ENCODE results near the gene F2. TPM values are rescaled to one million over a fixed set of nuclear protein-coding genes. Genes with fewer than 3 reads are reported as not detected.

Gene F2
- total RNA-seq, 4 donors from 2014 or later, result 0.41 to 0.48 TPM; not detected in 2

DNA sequence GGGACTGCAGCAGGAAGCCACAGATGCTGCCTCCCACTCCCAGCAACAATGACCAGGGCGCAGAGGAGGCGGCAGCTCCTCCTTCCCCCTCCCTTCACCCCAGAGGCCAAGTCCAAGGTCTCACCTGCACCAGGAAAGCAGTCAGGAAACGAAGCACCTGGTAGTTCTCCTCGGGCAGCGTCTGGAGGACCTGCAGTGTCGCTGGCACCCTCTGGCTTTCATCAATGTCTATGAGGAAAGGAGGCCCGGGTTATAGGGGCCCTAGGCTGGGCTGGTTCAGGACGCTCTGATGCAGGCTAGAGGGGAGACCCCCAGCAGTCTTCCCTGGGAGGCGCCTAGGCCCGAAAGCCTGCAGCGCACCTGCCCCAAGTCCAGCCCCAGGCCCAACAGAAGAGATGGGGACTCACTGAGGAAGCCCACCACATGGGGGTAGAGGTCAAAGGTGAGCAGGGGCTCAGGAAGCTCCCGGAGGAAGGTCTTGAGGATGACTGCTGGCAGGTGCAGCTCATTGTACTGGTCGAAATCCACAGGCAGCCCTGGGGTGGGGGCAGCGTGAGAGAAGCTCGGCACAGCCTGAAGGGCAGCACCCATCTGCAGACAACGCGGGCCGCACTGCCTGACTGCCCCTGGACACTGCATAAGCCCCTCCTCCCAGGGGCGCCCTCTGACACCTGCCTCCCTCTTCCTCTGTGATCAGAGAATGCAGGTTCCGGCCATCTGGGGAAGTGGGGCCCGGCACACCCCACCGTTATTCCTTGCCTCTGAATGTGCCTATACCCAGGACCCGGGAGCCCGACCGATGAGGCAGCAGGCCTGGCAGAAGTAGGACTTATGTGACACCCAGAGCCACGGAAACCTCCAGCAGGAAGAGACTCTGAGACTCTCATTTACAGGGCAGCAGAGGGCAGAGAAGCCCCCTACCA, 39.5 kb upstream of the F2 start:
- no peak for DNase-seq
- peaks cover 14 to 24% (median 20%) of the 10 kb centered on the region in 4 donors for H3K4me1 ChIP-seq
- WGBS, 2 donors (ENCODE audit: low coverage in 1 of 2), result 84 to 100% methylated on average over 1 to 23 of the region's 26 CpGs
- no peaks in the 10 kb centered on the region for H3K27me3 ChIP-seq
- H3K4me3 ChIP-seq, result no peak overlapping the region
- in situ Hi-C loops (cut with MboI; ENCODE audit: low pct_ligation_motif_present in 1 of 4, low pct_unique_long_range_greater_than_20kb in 1 of 4, low sequenced_read_pairs in 3 of 4) (no loop called here), intact Hi-C loops (cut with DNase I; ENCODE audit: low total_unique reads) (no loop called here)
- TF ChIP-seq POLR2AphosphoS5 (IDR thresholded peaks at IDR 0.05) (no peak), EP300 (IDR thresholded peaks at IDR 0.05; ENCODE audit: low read depth) (no peak), POLR2A (IDR thresholded peaks at IDR 0.05) (no peak)
- TF ChIP-seq, protein P1, sequence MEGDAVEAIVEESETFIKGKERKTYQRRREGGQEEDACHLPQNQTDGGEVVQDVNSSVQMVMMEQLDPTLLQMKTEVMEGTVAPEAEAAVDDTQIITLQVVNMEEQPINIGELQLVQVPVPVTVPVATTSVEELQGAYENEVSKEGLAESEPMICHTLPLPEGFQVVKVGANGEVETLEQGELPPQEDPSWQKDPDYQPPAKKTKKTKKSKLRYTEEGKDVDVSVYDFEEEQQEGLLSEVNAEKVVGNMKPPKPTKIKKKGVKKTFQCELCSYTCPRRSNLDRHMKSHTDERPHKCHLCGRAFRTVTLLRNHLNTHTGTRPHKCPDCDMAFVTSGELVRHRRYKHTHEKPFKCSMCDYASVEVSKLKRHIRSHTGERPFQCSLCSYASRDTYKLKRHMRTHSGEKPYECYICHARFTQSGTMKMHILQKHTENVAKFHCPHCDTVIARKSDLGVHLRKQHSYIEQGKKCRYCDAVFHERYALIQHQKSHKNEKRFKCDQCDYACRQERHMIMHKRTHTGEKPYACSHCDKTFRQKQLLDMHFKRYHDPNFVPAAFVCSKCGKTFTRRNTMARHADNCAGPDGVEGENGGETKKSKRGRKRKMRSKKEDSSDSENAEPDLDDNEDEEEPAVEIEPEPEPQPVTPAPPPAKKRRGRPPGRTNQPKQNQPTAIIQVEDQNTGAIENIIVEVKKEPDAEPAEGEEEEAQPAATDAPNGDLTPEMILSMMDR (IDR thresholded peaks at IDR 0.05), result no peak
- H3K9me3 ChIP-seq, result no peaks in the 10 kb centered on the region
- H3K27ac ChIP-seq, result no peak overlapping the region
- peaks cover 0 to 41% (median 17%) of the 10 kb centered on the region in 4 donors for H3K36me3 ChIP-seq

DNA sequence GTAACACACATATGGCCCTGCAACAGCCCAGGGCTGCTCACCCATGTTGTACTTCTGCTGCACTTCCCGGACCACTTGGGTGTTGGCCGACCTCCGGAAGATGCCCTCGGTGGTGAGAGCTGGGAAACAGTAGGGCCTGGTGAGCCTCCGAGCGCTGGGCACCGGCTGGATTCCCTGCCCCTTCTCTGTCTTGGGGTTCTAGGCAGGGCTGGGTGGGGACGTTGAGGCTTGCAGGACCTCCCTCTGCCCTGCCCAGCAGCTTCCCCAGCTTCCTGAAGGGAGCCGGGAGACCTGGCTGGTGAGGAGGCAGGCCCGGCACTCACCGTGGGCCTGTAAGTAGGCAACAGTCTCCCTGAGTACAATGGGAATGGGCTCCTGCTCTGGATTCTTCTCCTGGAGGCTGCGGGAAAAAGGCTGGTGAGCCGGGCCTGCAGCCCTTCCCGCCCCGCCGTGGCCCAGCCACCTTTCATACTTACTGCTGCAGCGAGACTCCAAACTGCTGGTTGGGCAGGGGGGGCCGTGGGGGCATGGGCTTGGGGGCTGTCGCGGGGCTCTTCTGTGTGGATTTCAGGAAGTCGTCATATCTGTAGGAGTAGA, 38.8 kb upstream of the F2 start:
- in situ Hi-C loops (cut with MboI; ENCODE audit: low pct_ligation_motif_present in 1 of 4, low pct_unique_long_range_greater_than_20kb in 1 of 4, low sequenced_read_pairs in 3 of 4) (no loop called here), intact Hi-C loops (cut with DNase I; ENCODE audit: low total_unique reads) (no loop called here)
- H3K4me3 ChIP-seq, result no peak overlapping the region
- H3K9me3 ChIP-seq, result no peaks in the 10 kb centered on the region
- H3K27me3 ChIP-seq, result no peaks in the 10 kb centered on the region
- H3K36me3 ChIP-seq, result peaks cover 0 to 41% (median 17%) of the 10 kb centered on the region in 4 donors
- peaks cover 9 to 19% (median 13%) of the 10 kb centered on the region in 4 donors for H3K4me1 ChIP-seq
- no peak for DNase-seq
- 94% methylated on average over 20 of the region's 21 CpGs; no CpG with 5 or more reads in 1 of the 2 donors for WGBS, 2 donors (ENCODE audit: low coverage in 1 of 2)
- no peak overlapping the region for H3K27ac ChIP-seq
- TF ChIP-seq, protein P1 (IDR thresholded peaks at IDR 0.05), result no peak

GRCh38 chr11:46680815-46681214, 38.2 kb upstream of the F2 start:
- Histone ChIP-seq H3K9me3 (no peaks in the 10 kb centered on the region), H3K36me3 (peaks cover 0 to 41% (median 17%) of the 10 kb centered on the region in 4 donors), H3K4me1 (peaks cover 3 to 13% (median 7%) of the 10 kb centered on the region in 4 donors), H3K27ac (no peak overlapping the region), H3K27me3 (no peaks in the 10 kb centered on the region), H3K4me3 (no peak overlapping the region)
- WGBS, 2 donors (ENCODE audit: low coverage in 1 of 2), result 93% methylated on average over 22 of the region's 22 CpGs; no CpG with 5 or more reads in 1 of the 2 donors
- intact Hi-C loops (cut with DNase I; ENCODE audit: low total_unique reads), result no loop called here
- in situ Hi-C loops (cut with MboI; ENCODE audit: low pct_ligation_motif_present in 1 of 4, low pct_unique_long_range_greater_than_20kb in 1 of 4, low sequenced_read_pairs in 3 of 4), result no loop called here
- TF ChIP-seq, protein P1 (IDR thresholded peaks at IDR 0.05), result no peak
- TF ChIP-seq POLR2AphosphoS5 (IDR thresholded peaks at IDR 0.05), result no peak
- no peak for TF ChIP-seq EP300 (IDR thresholded peaks at IDR 0.05; ENCODE audit: low read depth)
- no peak for TF ChIP-seq POLR2A (IDR thresholded peaks at IDR 0.05)
- no peak for DNase-seq

DNA sequence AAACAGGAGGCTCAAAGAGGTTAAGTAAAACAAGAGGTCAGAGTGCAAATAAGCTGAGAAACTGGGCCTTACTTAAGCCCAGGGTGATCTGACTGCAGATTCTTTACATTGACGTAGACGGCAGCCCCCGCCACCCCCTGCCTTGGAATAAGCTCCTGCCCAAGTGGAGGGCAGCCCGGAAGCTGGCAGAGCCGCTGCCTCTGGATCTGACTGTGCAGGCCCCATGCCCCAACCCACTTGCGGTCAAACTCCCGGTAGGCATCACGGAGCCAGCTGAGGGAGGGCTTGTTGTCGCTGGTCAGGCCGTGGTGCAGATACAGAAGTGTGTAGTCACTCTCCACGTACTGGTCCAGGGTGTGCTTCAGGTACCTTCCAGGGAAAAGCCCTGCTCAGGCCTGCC, 37.2 kb upstream of the F2 start:
- no peaks in the 10 kb centered on the region for H3K27me3 ChIP-seq
- 95% methylated on average over 11 of the region's 11 CpGs; no CpG with 5 or more reads in 1 of the 2 donors for WGBS, 2 donors (ENCODE audit: low coverage in 1 of 2)
- TF ChIP-seq EP300 (IDR thresholded peaks at IDR 0.05; ENCODE audit: low read depth), result no peak
- TF ChIP-seq POLR2AphosphoS5 (IDR thresholded peaks at IDR 0.05), result no peak
- TF ChIP-seq, protein P1 (IDR thresholded peaks at IDR 0.05), result no peak
- no peak for TF ChIP-seq POLR2A (IDR thresholded peaks at IDR 0.05)

More for the DNA sequence above, 37.2 kb upstream of the F2 start:
- Histone ChIP-seq H3K4me3 (no peak overlapping the region), H3K4me1 (peaks cover 0 to 3% (median under 1%) of the 10 kb centered on the region in 4 donors), H3K27ac (no peak overlapping the region), H3K36me3 (peaks cover 0 to 51% (median 22%) of the 10 kb centered on the region in 4 donors), H3K9me3 (no peaks in the 10 kb centered on the region)
- no peak for DNase-seq
- intact Hi-C loops (cut with DNase I; ENCODE audit: low total_unique reads), result no loop called here
- in situ Hi-C loops (cut with MboI; ENCODE audit: low pct_ligation_motif_present in 1 of 4, low pct_unique_long_range_greater_than_20kb in 1 of 4, low sequenced_read_pairs in 3 of 4), result no loop called here

All from transverse colon (tissue), 4 donors.